ENCODE measurements around the gene ARHGAP10. TPM values are rescaled to one million over a fixed set of nuclear protein-coding genes. Genes with fewer than 3 reads are reported as not detected.
"Not testable (repeated sequence)": the region's sequence is repeated elsewhere in the genome, so short reads cannot be mapped to it uniquely, and the experiment has no call there.

ARHGAP10 gene
- total RNA-seq, 1 donor from 2014 or later = 26.9 TPM

DNA sequence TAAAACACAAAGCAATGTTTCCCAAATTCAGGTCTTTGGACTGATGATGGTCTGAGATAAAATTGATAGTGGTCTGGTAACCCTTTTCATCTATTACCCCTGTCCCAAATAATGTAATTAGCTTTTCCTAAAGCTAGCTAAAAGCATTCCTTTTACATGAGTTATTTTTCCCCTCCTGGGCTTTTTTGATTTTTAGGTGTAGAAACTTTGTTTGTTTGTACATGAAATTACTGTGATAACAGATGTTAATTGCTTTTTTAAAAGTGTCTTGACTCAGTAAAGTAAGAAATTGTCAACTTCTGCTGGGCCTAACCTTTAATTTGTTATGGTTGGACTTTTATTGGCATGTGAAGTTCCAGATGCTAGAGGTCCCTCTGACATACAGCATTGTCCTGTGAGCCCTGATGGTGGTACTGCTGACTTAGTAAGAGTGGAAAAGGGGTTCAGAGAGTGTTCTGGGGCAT, 145.5 kb downstream of the ARHGAP10 start:
- intact Hi-C loops (cut with DNase I) = no loop called here
- Histone ChIP-seq H3K9me3 (no peaks in the 10 kb centered on the region), H3K27me3 (no peaks in the 10 kb centered on the region), H3K4me3 (no peak overlapping the region), H3K36me3 (peaks cover 27% of the 10 kb centered on the region), H3K27ac (no peak overlapping the region), H3K4me1 (no peaks in the 10 kb centered on the region)
- TF ChIP-seq, protein P1, sequence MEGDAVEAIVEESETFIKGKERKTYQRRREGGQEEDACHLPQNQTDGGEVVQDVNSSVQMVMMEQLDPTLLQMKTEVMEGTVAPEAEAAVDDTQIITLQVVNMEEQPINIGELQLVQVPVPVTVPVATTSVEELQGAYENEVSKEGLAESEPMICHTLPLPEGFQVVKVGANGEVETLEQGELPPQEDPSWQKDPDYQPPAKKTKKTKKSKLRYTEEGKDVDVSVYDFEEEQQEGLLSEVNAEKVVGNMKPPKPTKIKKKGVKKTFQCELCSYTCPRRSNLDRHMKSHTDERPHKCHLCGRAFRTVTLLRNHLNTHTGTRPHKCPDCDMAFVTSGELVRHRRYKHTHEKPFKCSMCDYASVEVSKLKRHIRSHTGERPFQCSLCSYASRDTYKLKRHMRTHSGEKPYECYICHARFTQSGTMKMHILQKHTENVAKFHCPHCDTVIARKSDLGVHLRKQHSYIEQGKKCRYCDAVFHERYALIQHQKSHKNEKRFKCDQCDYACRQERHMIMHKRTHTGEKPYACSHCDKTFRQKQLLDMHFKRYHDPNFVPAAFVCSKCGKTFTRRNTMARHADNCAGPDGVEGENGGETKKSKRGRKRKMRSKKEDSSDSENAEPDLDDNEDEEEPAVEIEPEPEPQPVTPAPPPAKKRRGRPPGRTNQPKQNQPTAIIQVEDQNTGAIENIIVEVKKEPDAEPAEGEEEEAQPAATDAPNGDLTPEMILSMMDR (IDR thresholded peaks at IDR 0.05) = no peak
- DNase-seq = no peak
- ATAC-seq = no peak

DNA sequence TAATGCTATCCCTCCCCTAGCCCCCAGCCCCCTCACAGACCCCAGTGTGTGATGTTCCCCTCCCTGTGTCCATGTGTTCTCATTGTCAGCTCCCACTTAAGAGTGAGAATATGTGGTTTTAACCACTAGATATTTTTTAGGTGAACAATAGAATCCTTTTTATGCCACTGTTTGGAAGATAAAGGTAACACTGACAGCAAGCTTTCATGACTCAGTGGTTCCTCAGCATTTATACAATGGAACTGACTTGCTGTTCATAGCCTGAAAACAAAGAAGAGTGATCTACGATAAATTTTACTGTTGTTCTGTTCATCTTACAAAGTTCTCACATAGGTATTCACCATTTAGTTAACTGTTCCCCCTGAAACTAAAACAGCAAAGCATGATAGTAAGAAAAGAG, 147.8 kb downstream of the ARHGAP10 start:
- ATAC-seq (no peak), DNase-seq (no peak)
- Histone ChIP-seq H3K36me3 (peaks cover 30% of the 10 kb centered on the region), H3K9me3 (no peaks in the 10 kb centered on the region), H3K4me3 (no peak overlapping the region), H3K27ac (no peak overlapping the region), H3K27me3 (no peaks in the 10 kb centered on the region), H3K4me1 (no peaks in the 10 kb centered on the region)
- intact Hi-C loops (cut with DNase I) = no loop called here
- TF ChIP-seq, protein P1 (IDR thresholded peaks at IDR 0.05) = no peak

DNA sequence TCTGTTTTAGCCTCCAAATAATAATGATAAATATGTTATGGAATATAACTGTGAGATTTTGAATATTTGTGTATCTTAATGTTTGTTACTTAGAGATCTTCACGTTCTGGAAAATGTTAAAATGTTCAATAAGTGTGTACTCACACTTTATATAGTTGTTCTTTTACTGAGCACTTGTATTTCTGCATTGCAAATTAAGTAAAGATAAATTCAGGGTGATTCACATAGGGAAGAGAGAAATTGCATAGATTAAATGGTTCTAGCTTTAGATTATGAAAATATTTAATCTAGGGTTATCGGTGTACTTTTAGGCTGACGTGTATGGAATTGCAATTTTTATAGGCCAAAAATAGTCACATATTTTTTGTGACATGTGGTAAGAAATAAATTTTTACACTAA, 148.6 kb downstream of the ARHGAP10 start:
- Histone ChIP-seq H3K4me1 (no peaks in the 10 kb centered on the region), H3K4me3 (no peak overlapping the region)

DNA sequence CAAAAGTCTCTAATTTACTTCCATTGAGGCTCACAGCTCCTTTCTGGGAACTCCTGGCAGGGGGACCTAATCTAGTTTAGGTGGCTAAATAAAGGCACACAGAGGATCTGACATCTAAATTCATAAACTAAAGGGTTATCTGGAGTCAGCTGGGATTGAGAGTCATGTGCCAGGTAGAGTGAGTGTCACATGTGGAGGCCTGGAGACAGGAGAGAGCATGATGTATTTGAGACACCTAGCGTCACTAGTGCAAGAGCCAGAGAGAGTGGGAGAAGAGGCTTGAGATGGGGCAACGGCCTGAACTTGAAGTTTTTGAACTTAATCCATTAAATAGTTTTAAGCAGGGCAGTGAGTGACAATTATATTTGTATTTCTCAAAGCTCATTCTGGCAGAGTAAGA, 152.6 kb downstream of the ARHGAP10 start:
- no peaks in the 10 kb centered on the region for H3K9me3 ChIP-seq
- TF ChIP-seq, protein P1 (IDR thresholded peaks at IDR 0.05) = no peak
- ATAC-seq (no peak), DNase-seq (no peak)
- no peak overlapping the region for H3K27ac ChIP-seq
- H3K27me3 ChIP-seq = no peaks in the 10 kb centered on the region
- no peak overlapping the region for H3K4me3 ChIP-seq
- no peaks in the 10 kb centered on the region for H3K4me1 ChIP-seq
- H3K36me3 ChIP-seq = peaks cover 14% of the 10 kb centered on the region
- intact Hi-C loops (cut with DNase I) = no loop called here

More for the DNA sequence above, 148.6 kb downstream of the ARHGAP10 start:
- ATAC-seq = no peak
- Histone ChIP-seq H3K27ac (no peak overlapping the region), H3K36me3 (peaks cover 21% of the 10 kb centered on the region), H3K27me3 (no peaks in the 10 kb centered on the region), H3K9me3 (no peaks in the 10 kb centered on the region)
- TF ChIP-seq, protein P1 (IDR thresholded peaks at IDR 0.05) = no peak
- no peak for DNase-seq
- intact Hi-C loops (cut with DNase I) = no loop called here

DNA sequence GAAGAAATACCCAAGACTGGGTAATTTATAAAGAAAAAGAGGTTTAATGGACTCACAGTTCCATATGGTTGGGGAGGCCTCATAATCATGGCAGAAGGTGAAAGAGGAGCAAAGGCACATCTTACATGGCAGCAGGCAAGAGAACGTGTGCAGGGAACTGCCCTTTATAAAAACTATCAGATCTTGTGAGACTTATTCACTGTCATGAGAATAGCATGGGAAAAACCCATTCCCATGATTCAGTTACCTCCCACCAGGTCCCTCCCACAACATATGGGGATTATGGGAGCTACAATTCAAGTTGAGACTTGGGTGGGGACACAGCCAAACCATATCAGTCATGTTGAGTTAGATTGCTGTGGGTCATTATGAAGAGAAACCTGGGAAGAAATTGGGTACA, 153.3 kb downstream of the ARHGAP10 start:
- H3K27ac ChIP-seq; DNase-seq; H3K4me1 ChIP-seq; H3K4me3 ChIP-seq; H3K27me3 ChIP-seq; H3K9me3 ChIP-seq; ATAC-seq; intact Hi-C loops (cut with DNase I): not testable (repeated sequence)
- H3K36me3 ChIP-seq = peaks cover 14% of the 10 kb centered on the region

DNA sequence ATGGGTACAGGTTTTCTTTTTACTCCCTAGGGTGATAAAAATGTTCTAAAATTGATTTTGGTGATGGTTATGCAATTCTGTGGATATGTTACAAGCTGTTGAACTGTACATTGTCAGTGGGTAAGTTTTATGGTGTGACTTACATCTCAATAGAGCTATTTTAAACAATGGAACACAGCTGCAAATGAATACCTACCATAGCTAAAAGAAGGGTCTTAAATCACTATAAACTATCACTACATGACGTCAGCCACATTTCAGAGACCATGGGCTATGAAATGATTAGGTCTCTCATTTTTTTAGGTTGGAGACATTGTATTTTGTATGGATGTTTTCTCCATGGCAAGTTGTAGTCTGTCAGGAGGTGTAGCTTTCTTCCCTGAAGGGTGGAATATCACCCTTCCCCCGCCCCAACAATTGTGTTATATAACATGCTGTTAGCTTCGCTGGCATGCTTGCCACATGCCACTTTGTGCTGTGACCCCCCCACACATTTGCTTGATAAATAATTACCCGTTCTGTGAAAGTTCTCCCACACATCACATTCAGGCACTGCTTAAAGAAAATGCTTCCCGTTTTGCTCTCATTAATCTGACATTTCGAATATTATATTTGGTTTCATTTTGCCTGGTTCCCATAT, 159.7 kb downstream of the ARHGAP10 start:
- ATAC-seq = no peak
- TF ChIP-seq, protein P1 (IDR thresholded peaks at IDR 0.05) = no peak
- DNase-seq = no peak
- no peak overlapping the region for H3K27ac ChIP-seq
- intact Hi-C loops (cut with DNase I) = no loop called here
- H3K27me3 ChIP-seq = no peaks in the 10 kb centered on the region
- no peaks in the 10 kb centered on the region for H3K4me1 ChIP-seq
- H3K9me3 ChIP-seq = peaks cover 7% of the 10 kb centered on the region
- no peaks in the 10 kb centered on the region for H3K36me3 ChIP-seq
- no peak overlapping the region for H3K4me3 ChIP-seq
